IPS-18a (cell line): ENCODE measurements around the gene HSF5.

Experiments
- H3K27ac ChIP-seq: one replicate; pipeline ENCODE4 v1.5.1; 2013; ENCODE audit warnings: low read length
- H3K27me3 ChIP-seq: one replicate; pipeline ENCODE4 v1.6.1; 2013; ENCODE audit warnings: mild to moderate bottlenecking, low read length; ENCODE audit not compliant: control insufficient read depth, insufficient read depth
- H3K36me3 ChIP-seq: one replicate; pipeline ENCODE4 v1.6.1; 2013; ENCODE audit warnings: low read depth, low read length; ENCODE audit not compliant: control insufficient read depth
- H3K4me1 ChIP-seq: one replicate; pipeline ENCODE4 v1.6.1; 2013; ENCODE audit warnings: low read depth, low read length; ENCODE audit not compliant: control insufficient read depth
- H3K4me3 ChIP-seq: one replicate; pipeline ENCODE4 v1.5.1; 2013; ENCODE audit warnings: low read length
- H3K9ac ChIP-seq: one replicate; pipeline ENCODE4 v1.6.1; 2013; ENCODE audit warnings: mild to moderate bottlenecking, low read length, moderate library complexity
- H3K9me3 ChIP-seq: one replicate; pipeline ENCODE4 v1.6.1; 2013; ENCODE audit warnings: low read depth, low read length; ENCODE audit not compliant: control insufficient read depth

Gene HSF5

GRCh38 chr17:58382108-58382871 is 105.9 kb downstream of the HSF5 start:
- Histone ChIP-seq H3K27me3 (no peaks in the 10 kb centered on the region), H3K4me1 (no peaks in the 10 kb centered on the region), H3K36me3 (no peaks in the 10 kb centered on the region), H3K27ac (no peak overlapping the region), H3K4me3 (no peak overlapping the region), H3K9me3 (no peaks in the 10 kb centered on the region), H3K9ac (no peak overlapping the region)

- Histone ChIP-seq H3K36me3 (no peaks in the 10 kb centered on the region), H3K9ac (no peak overlapping the region), H3K27ac (no peak overlapping the region)
Measured at GRCh38 chr17:58381124-58382035, 106.8 kb downstream of the HSF5 start.

GRCh38 chr17:58380207-58381123 is 107.7 kb downstream of the HSF5 start:
- H3K4me1 ChIP-seq: peaks cover 16% of the 10 kb centered on the region

More at GRCh38 chr17:58381124-58382035, 106.8 kb downstream of the HSF5 start:
- Histone ChIP-seq H3K4me3 (no peak overlapping the region), H3K27me3 (no peaks in the 10 kb centered on the region), H3K9me3 (no peaks in the 10 kb centered on the region), H3K4me1 (peaks cover 9% of the 10 kb centered on the region)

GRCh38 chr17:58379511-58379824 is 108.7 kb downstream of the HSF5 start:
- Histone ChIP-seq H3K4me3 (no peak overlapping the region), H3K27me3 (no peaks in the 10 kb centered on the region), H3K4me1 (peaks cover 16% of the 10 kb centered on the region), H3K9ac (no peak overlapping the region), H3K9me3 (no peaks in the 10 kb centered on the region), H3K36me3 (no peaks in the 10 kb centered on the region), H3K27ac (no peak overlapping the region)

More at GRCh38 chr17:58380207-58381123, 107.7 kb downstream of the HSF5 start:
- H3K27me3 ChIP-seq: no peaks in the 10 kb centered on the region
- H3K36me3 ChIP-seq: no peaks in the 10 kb centered on the region
- no peak overlapping the region for H3K9ac ChIP-seq
- H3K9me3 ChIP-seq: no peaks in the 10 kb centered on the region
- H3K27ac ChIP-seq: no peak overlapping the region
- no peak overlapping the region for H3K4me3 ChIP-seq

GRCh38 chr17:58378733-58379510 is 109.3 kb downstream of the HSF5 start:
- Histone ChIP-seq H3K27ac (no peak overlapping the region), H3K4me3 (no peak overlapping the region), H3K4me1 (peaks cover 16% of the 10 kb centered on the region), H3K36me3 (no peaks in the 10 kb centered on the region), H3K27me3 (no peaks in the 10 kb centered on the region), H3K9me3 (no peaks in the 10 kb centered on the region), H3K9ac (no peak overlapping the region)

DNA sequence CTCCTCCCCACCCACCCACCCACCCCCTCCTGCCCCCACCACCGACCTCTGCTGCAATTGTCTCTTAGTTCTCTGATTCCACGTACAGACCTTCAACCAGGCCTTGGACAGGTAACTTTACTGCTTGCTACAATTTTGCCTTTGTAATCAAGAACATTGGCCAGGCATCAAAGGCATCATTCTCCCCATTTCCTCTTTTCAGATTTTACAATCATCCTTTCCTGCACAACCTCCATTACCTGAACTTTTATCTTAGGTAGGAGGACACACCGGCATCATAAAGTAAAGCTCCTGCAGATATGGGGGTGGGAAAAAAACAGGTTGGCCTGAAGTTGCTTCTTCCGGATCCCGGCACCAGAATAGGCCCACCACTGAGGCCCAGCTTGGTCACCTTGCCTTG is 110.5 kb downstream of the HSF5 start:
- Histone ChIP-seq H3K36me3 (no peaks in the 10 kb centered on the region), H3K4me3 (no peak overlapping the region), H3K27me3 (no peaks in the 10 kb centered on the region), H3K4me1 (peaks cover 16% of the 10 kb centered on the region), H3K9ac (no peak overlapping the region), H3K9me3 (no peaks in the 10 kb centered on the region), H3K27ac (no peak overlapping the region)

DNA sequence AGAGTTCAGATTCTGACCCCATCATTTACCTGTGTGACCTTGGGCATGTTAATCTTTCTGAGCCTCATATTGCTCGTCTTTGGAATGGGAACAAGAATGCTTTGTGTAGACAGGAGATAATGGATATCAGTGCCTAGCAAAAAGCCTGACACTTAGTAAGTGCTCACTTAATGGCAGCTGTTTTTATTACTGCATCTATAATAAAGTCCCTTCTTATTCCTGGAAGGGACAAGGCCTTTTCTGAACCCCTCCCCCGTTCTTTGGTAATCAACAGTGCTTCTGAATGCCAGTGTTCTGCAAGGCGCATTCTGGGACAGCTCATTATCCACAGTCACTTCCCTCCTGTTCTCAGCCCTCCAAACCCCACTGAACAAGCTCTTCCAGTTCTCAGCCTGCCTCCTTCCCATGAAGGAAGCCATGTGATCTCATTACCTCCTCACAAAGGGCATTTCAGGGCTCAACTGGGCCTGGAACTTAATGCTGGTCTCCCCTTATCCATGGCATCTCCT is 111.1 kb downstream of the HSF5 start:
- Histone ChIP-seq H3K27ac (no peak overlapping the region), H3K4me1 (peaks cover 16% of the 10 kb centered on the region), H3K4me3 (no peak overlapping the region), H3K27me3 (no peaks in the 10 kb centered on the region), H3K36me3 (no peaks in the 10 kb centered on the region), H3K9me3 (no peaks in the 10 kb centered on the region), H3K9ac (no peak overlapping the region)

GRCh38 chr17:58376472-58377000 is 111.7 kb downstream of the HSF5 start:
- H3K27me3 ChIP-seq: no peaks in the 10 kb centered on the region
- H3K4me3 ChIP-seq: no peak overlapping the region
- no peaks in the 10 kb centered on the region for H3K9me3 ChIP-seq
- no peak overlapping the region for H3K27ac ChIP-seq
- H3K4me1 ChIP-seq: peaks cover 16% of the 10 kb centered on the region
- H3K9ac ChIP-seq: no peak overlapping the region
- H3K36me3 ChIP-seq: no peaks in the 10 kb centered on the region

- H3K9me3 ChIP-seq: no peaks in the 10 kb centered on the region
- no peak overlapping the region for H3K27ac ChIP-seq
Measured at GRCh38 chr17:58375811-58376210, 112.4 kb downstream of the HSF5 start.

GRCh38 chr17:58375256-58375655 is 113.0 kb downstream of the HSF5 start:
- no peaks in the 10 kb centered on the region for H3K27me3 ChIP-seq
- H3K9ac ChIP-seq: no peak overlapping the region
- H3K36me3 ChIP-seq: no peaks in the 10 kb centered on the region
- H3K9me3 ChIP-seq: no peaks in the 10 kb centered on the region
- no peak overlapping the region for H3K4me3 ChIP-seq
- H3K27ac ChIP-seq: no peak overlapping the region
- peaks cover 16% of the 10 kb centered on the region for H3K4me1 ChIP-seq

More at GRCh38 chr17:58375811-58376210, 112.4 kb downstream of the HSF5 start:
- Histone ChIP-seq H3K9ac (no peak overlapping the region), H3K36me3 (no peaks in the 10 kb centered on the region), H3K4me3 (no peak overlapping the region), H3K27me3 (no peaks in the 10 kb centered on the region), H3K4me1 (peaks cover 16% of the 10 kb centered on the region)
